ENCODE data around the gene ITPR1.

The ITPR1 gene

DNA sequence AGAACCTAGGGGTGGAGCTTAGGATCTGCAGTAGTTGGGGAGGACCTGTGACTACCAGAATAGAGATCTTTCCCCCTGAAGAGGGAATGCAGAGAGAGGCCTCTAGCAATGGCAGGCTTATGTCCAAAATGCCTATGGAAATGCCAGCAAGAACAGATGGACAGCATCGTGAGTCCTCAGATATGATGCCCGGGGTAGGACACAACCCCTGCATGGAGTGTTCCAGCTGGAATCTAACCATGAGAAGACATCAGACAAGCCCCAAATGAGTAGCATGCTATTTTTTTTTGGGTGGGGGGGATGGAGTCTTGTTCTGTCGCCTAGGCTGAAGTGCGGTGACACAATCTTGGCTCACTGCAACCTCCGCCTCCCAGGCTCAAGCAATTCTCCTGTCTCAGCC lies 111.5 kb downstream of the ITPR1 start:
- Histone ChIP-seq H3K9ac (ENCODE audit: insufficient read length) (no peak overlapping the region), H3K27ac (no peak overlapping the region), H3K9me3 (ENCODE audit: low read depth, low read length) (no peaks in the 10 kb centered on the region), H3K36me3 (ENCODE audit: insufficient read depth, low read length) (no peaks in the 10 kb centered on the region), H3K4me3 (no peak overlapping the region)
- DNase-seq (ENCODE audit: low read depth, low spot score): no peak
- TF ChIP-seq FOXP2 (optimal IDR thresholded peaks at IDR 0.05; ENCODE audit: control extremely low read depth, extremely low read length, insufficient read depth) (no peak), EZH2 (IDR thresholded peaks at IDR 0.05) (no peak), POLR2AphosphoS5 (IDR thresholded peaks at IDR 0.05; ENCODE audit: borderline replicate concordance, low read depth, low read length) (no peak)

DNA sequence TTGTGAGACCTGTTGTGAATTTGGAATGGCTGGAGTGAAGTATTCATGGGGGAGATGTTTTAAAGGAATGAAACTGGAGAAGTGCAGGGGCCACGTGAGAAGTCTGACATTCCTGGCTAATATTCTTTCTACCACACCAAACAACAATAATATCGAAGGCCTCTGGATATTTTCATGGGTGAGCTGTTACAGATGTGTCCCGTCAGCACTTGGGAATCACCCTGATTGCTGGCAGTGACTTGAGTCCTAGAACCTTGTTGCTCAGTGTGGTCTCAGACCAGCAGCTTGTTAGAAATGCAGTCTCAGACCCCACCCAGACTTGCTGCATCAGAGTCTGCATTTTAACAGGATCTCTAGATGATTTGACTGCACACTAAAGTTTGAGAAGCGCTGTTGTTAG lies 113.8 kb downstream of the ITPR1 start:
- H3K36me3 ChIP-seq (ENCODE audit: insufficient read depth, low read length): no peaks in the 10 kb centered on the region
- H3K9me3 ChIP-seq (ENCODE audit: low read depth, low read length): no peaks in the 10 kb centered on the region
- no peak for TF ChIP-seq POLR2AphosphoS5 (IDR thresholded peaks at IDR 0.05; ENCODE audit: borderline replicate concordance, low read depth, low read length)
- no peak for TF ChIP-seq FOXP2 (optimal IDR thresholded peaks at IDR 0.05; ENCODE audit: control extremely low read depth, extremely low read length, insufficient read depth)
- no peak for TF ChIP-seq EZH2 (IDR thresholded peaks at IDR 0.05)
- H3K4me3 ChIP-seq: no peak overlapping the region
- no peak overlapping the region for H3K9ac ChIP-seq (ENCODE audit: insufficient read length)
- no peak overlapping the region for H3K27ac ChIP-seq
- DNase-seq (ENCODE audit: low read depth, low spot score): no peak

DNA sequence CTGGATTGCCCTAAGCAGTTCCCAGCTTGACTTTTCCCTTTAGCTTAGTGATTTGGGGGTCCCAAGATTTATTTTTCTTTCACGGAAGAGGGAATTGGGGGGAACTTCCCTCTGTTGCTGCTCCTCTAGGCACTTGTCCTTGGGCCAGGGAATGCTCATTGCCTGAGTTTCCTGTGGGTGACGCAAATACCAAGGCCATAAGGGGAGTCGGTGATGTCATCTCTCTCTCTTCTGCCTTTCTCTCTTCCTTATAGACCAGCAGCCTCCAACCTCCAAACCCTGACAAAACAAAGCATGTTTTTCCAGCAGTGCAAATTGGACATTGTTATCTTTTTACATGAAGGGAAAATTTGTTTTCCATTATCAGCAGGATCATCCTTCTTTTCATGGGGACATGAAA lies 120.2 kb downstream of the ITPR1 start:
- no peaks in the 10 kb centered on the region for H3K36me3 ChIP-seq (ENCODE audit: insufficient read depth, low read length)
- no peak overlapping the region for H3K4me3 ChIP-seq
- H3K9ac ChIP-seq (ENCODE audit: insufficient read length): no peak overlapping the region
- no peak for TF ChIP-seq POLR2AphosphoS5 (IDR thresholded peaks at IDR 0.05; ENCODE audit: borderline replicate concordance, low read depth, low read length)
- TF ChIP-seq FOXP2 (optimal IDR thresholded peaks at IDR 0.05; ENCODE audit: control extremely low read depth, extremely low read length, insufficient read depth): no peak
- no peak for TF ChIP-seq EZH2 (IDR thresholded peaks at IDR 0.05)
- no peaks in the 10 kb centered on the region for H3K9me3 ChIP-seq (ENCODE audit: low read depth, low read length)
- no peak overlapping the region for H3K27ac ChIP-seq
- DNase-seq (ENCODE audit: low read depth, low spot score): no peak

DNA sequence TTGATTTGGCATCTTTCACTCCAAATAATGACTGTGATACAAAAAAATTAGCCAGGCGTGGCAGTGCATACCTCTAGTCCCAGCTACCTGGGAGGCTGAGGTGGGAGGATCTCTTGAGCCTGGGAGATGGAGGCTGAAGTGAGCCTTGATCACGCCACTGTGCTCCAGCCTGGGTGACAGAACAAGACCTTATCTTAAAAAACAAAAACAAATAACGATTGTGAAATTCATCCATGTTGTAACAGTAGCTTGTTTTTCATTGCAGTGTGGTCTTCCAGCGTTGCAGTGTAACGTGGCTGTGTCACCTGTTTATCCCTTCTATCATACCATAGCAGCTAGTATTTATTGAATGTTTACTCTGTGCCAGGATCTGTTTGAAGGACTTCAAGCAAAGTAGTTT lies 120.9 kb downstream of the ITPR1 start:
- H3K9me3 ChIP-seq (ENCODE audit: low read depth, low read length): no peaks in the 10 kb centered on the region
- H3K27ac ChIP-seq: no peak overlapping the region
- TF ChIP-seq FOXP2 (optimal IDR thresholded peaks at IDR 0.05; ENCODE audit: control extremely low read depth, extremely low read length, insufficient read depth) (no peak), POLR2AphosphoS5 (IDR thresholded peaks at IDR 0.05; ENCODE audit: borderline replicate concordance, low read depth, low read length) (no peak), EZH2 (IDR thresholded peaks at IDR 0.05) (no peak)
- no peaks in the 10 kb centered on the region for H3K36me3 ChIP-seq (ENCODE audit: insufficient read depth, low read length)
- DNase-seq (ENCODE audit: low read depth, low spot score): no peak
- no peak overlapping the region for H3K4me3 ChIP-seq
- H3K9ac ChIP-seq (ENCODE audit: insufficient read length): no peak overlapping the region

DNA sequence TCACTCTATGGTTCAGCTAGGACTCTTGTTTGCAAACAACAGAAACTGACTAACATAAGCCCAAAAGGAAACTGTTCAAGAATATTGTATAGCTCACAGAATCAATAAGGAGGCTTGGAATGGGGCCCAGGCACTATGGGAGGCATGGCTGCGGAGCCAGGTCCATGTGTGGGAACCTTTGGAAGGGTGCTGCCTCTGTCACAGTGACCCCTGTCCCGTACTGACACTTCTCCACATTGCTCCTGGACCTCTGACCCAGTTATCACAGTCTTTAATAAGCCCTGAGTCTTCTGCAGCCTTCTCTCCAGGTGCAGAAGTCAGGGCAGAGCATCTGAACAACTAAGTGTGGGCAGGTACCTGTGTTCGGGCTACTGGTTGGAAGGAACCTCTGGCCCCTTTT lies 121.8 kb downstream of the ITPR1 start:
- H3K4me3 ChIP-seq: no peak overlapping the region

DNA sequence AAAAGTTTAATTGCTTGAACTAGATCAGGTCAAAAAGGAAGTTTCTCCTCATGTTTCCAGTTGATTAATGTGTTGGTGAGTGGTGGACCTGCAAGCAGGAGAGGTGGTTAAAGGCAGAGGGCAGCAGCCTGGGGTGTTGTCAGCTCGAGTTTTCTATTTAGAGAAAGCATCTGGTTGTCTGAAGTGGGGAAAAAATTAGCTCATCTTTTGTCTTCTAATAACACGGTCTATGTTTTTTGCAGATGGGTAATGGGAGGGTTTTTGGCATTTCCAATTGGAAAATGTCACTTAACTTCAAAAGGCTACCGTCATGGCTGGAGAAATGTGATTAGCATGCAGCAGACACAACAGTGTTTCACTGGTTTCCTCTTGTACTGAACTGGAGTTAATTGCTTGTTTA lies 122.6 kb downstream of the ITPR1 start:
- Histone ChIP-seq H3K36me3 (ENCODE audit: insufficient read depth, low read length) (no peaks in the 10 kb centered on the region), H3K9me3 (ENCODE audit: low read depth, low read length) (no peaks in the 10 kb centered on the region), H3K9ac (ENCODE audit: insufficient read length) (no peak overlapping the region), H3K4me3 (no peak overlapping the region), H3K27ac (no peak overlapping the region)
- no peak for DNase-seq (ENCODE audit: low read depth, low spot score)
- TF ChIP-seq EZH2 (IDR thresholded peaks at IDR 0.05) (no peak), FOXP2 (optimal IDR thresholded peaks at IDR 0.05; ENCODE audit: control extremely low read depth, extremely low read length, insufficient read depth) (no peak), POLR2AphosphoS5 (IDR thresholded peaks at IDR 0.05; ENCODE audit: borderline replicate concordance, low read depth, low read length) (no peak)

More for the DNA sequence above, 121.8 kb downstream of the ITPR1 start:
- Histone ChIP-seq H3K9me3 (ENCODE audit: low read depth, low read length) (no peaks in the 10 kb centered on the region), H3K36me3 (ENCODE audit: insufficient read depth, low read length) (no peaks in the 10 kb centered on the region), H3K9ac (ENCODE audit: insufficient read length) (no peak overlapping the region), H3K27ac (no peak overlapping the region)
- no peak for TF ChIP-seq POLR2AphosphoS5 (IDR thresholded peaks at IDR 0.05; ENCODE audit: borderline replicate concordance, low read depth, low read length)
- no peak for TF ChIP-seq EZH2 (IDR thresholded peaks at IDR 0.05)
- TF ChIP-seq FOXP2 (optimal IDR thresholded peaks at IDR 0.05; ENCODE audit: control extremely low read depth, extremely low read length, insufficient read depth): no peak
- DNase-seq (ENCODE audit: low read depth, low spot score): no peak

DNA sequence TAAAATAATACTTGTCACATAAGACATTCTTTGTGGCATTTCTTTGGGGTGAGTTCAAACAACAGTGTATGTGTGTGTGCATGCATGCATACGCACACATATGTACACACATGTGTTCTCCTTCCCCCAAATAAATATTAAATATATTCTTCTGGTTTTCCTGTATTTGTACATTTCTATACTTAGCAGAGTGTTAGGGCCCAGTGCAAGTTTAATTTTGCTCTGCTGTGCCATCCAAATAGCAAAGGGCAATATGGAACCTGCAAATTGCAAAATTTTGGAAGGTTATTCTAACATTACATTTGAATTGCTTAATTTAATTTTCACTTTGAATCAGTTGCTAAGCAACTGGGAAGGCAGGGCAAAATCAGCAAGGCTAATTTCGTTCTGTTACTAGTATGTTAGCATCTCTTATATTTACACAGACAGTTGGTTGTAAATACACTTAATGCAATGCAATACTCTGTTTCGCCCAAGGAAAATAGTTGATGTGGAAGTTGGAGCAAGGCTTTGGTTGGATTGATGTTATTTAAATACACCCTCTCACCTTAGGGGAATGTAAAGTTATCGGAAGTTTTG lies 130.4 kb downstream of the ITPR1 start:
- TF ChIP-seq POLR2AphosphoS5 (IDR thresholded peaks at IDR 0.05; ENCODE audit: borderline replicate concordance, low read depth, low read length) (no peak), FOXP2 (optimal IDR thresholded peaks at IDR 0.05; ENCODE audit: control extremely low read depth, extremely low read length, insufficient read depth) (no peak)
- Histone ChIP-seq H3K4me3 (no peak overlapping the region), H3K27ac (no peak overlapping the region), H3K9ac (ENCODE audit: insufficient read length) (no peak overlapping the region), H3K9me3 (ENCODE audit: low read depth, low read length) (no peaks in the 10 kb centered on the region), H3K36me3 (ENCODE audit: insufficient read depth, low read length) (no peaks in the 10 kb centered on the region)
- no peak for DNase-seq (ENCODE audit: low read depth, low spot score)

GRCh38 chr3:4627651-4628375 lies 134.7 kb downstream of the ITPR1 start:
- no peak for TF ChIP-seq FOXP2 (optimal IDR thresholded peaks at IDR 0.05; ENCODE audit: control extremely low read depth, extremely low read length, insufficient read depth)
- TF ChIP-seq EZH2 (IDR thresholded peaks at IDR 0.05): no peak
- TF ChIP-seq POLR2AphosphoS5 (IDR thresholded peaks at IDR 0.05; ENCODE audit: borderline replicate concordance, low read depth, low read length): no peak
- DNase-seq (ENCODE audit: low read depth, low spot score): no peak
- H3K27ac ChIP-seq: no peak overlapping the region
- no peak overlapping the region for H3K4me3 ChIP-seq
- no peak overlapping the region for H3K9ac ChIP-seq (ENCODE audit: insufficient read length)
- H3K9me3 ChIP-seq (ENCODE audit: low read depth, low read length): no peaks in the 10 kb centered on the region
- no peaks in the 10 kb centered on the region for H3K36me3 ChIP-seq (ENCODE audit: insufficient read depth, low read length)

Data from SK-N-MC (cell line).